HG03108 (cell line): ENCODE results near the gene POTEM.
"Not testable (repeated sequence)": the region's sequence is repeated elsewhere in the genome, so short reads cannot be mapped to it uniquely, and the experiment has no call there.

Experiments used
- ATAC-seq: cut with Tn5 transposase; IDR thresholded peaks from one replicate; pipeline ENCODE4 v1.9.1; 2021; ENCODE audit warnings: moderate library complexity; ENCODE audit not compliant: unreplicated experiment

POTEM gene

GRCh38 chr14:19036811-19037382, 69.7 kb downstream of the POTEM start:
- not testable (repeated sequence) for ATAC-seq

- not testable (repeated sequence) for ATAC-seq
These were observed 70.9 kb downstream of the POTEM start for GRCh38 chr14:19038060-19038664.

DNA sequence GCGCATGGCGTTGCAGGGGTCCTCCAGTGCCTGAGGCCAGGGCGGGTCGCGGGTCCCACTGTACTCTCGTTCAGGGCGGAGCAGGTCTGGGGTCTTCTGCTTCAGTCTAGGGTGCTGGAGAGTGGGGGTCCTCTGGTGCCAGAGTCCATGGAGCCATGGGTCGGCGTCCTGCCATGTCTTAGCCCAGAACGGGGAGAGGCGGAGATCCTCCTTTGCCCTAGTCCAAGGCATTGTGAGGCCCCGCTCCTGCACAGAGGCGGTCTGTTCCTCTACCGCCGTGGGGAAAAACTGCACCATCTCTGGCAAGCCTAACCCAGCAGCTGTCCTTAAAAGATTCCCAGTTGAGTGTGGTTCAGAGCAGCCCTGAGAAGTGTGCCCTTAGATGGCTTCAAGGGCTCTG, 71.6 kb downstream of the POTEM start:
- ATAC-seq = not testable (repeated sequence)

DNA sequence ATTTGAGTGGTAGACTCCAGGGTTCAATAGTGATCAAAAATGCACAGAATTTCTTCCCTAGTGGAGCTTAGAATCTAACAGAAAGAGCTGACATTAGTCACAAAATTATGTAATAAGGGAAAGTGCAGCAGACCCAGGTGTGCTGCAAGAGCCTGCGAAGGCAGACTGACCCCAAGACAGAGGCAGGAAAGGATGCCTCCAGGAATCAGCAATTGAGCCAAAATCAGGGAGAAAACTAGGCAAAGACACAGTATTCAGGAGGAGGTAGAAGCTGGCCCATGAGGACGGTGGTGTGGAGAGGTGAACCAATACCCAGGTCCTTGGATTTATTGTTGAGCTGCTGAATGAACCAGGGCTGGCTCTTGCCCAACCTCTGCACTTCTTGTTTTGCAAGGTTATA, 76.2 kb downstream of the POTEM start:
- ATAC-seq = not testable (repeated sequence)
